Endothelial cell of umbilical vein (primary cell): ENCODE data around the gene PPM1L.

Experiments
- EZH2 ChIP-seq: IDR thresholded peaks from 2 replicates; pipeline ENCODE4 v1.6.1; 2012; ENCODE audit warnings: borderline replicate concordance, low read depth, mild to moderate bottlenecking, moderate library complexity, low read length, inconsistent platforms; ENCODE audit not compliant: severe bottlenecking
- FOS ChIP-seq: IDR thresholded peaks from 2 replicates; pipeline ENCODE4 v1.6.1; 2011; ENCODE audit warnings: mild to moderate bottlenecking, low read length, moderate library complexity, borderline replicate concordance; ENCODE audit not compliant: insufficient read depth
- MYC ChIP-seq: IDR thresholded peaks from one replicate; pipeline ENCODE4 v1.6.1; 2011; ENCODE audit warnings: mild to moderate bottlenecking, low read depth, low read length
- POLR2A ChIP-seq: IDR thresholded peaks from 2 replicates; pipeline ENCODE4 v1.6.1; 2012; ENCODE audit warnings: low read depth, mild to moderate bottlenecking, control low read depth, low read length
- POLR2AphosphoS5 ChIP-seq: IDR thresholded peaks from 2 replicates; pipeline ENCODE4 v1.6.1; 2012; ENCODE audit warnings: low read depth, mild to moderate bottlenecking, control low read depth, low read length, moderate library complexity; ENCODE audit not compliant: insufficient read depth
- TF ChIP-seq, protein P1 (sequence below), 2 donors: IDR thresholded peaks; 1 replicate in 1 of 2; 2 replicates in 1 of 2; pipeline ENCODE4 v1.5.1; 2011; ENCODE audit warnings: low read length in 2 of 2, mild to moderate bottlenecking in 2 of 2, moderate library complexity in 2 of 2, control low read depth in 1 of 2, inconsistent platforms in 1 of 2, low read depth in 1 of 2; ENCODE audit not compliant: insufficient read depth in 1 of 2; ENCODE audit errors: extremely low read depth in 1 of 2
- TF ChIP-seq, protein P2 (sequence below): IDR thresholded peaks from 2 replicates; pipeline ENCODE4 v1.6.1; 2011; ENCODE audit not compliant: insufficient read depth, insufficient read length

- TF ChIP-seq POLR2AphosphoS5 (no peak), POLR2A (no peak), EZH2 (no peak), FOS (no peak), MYC (no peak)
- TF ChIP-seq, protein P1, sequence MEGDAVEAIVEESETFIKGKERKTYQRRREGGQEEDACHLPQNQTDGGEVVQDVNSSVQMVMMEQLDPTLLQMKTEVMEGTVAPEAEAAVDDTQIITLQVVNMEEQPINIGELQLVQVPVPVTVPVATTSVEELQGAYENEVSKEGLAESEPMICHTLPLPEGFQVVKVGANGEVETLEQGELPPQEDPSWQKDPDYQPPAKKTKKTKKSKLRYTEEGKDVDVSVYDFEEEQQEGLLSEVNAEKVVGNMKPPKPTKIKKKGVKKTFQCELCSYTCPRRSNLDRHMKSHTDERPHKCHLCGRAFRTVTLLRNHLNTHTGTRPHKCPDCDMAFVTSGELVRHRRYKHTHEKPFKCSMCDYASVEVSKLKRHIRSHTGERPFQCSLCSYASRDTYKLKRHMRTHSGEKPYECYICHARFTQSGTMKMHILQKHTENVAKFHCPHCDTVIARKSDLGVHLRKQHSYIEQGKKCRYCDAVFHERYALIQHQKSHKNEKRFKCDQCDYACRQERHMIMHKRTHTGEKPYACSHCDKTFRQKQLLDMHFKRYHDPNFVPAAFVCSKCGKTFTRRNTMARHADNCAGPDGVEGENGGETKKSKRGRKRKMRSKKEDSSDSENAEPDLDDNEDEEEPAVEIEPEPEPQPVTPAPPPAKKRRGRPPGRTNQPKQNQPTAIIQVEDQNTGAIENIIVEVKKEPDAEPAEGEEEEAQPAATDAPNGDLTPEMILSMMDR (IDR thresholded peaks at IDR 0.05; ENCODE audit: extremely low read depth in 1 of 2, insufficient read depth in 1 of 2, low read depth in 1 of 2, low read length in 2 of 2) = no peak
- TF ChIP-seq, protein P2, sequence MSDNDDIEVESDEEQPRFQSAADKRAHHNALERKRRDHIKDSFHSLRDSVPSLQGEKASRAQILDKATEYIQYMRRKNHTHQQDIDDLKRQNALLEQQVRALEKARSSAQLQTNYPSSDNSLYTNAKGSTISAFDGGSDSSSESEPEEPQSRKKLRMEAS = no peak
These were observed 20.2 kb upstream of the PPM1L start for GRCh38 chr3:160735826-160736225.
